Activated CD4-positive, alpha-beta T cell treated with anti-CD3 and anti-CD28 coated beads for 1 hour (primary cell): Measurements from ENCODE around the gene THBS4.

Experiments
- DNase-seq: peaks from one replicate; pipeline ENCODE4 v3.0.0-alpha.2; 2020

Gene THBS4

DNA sequence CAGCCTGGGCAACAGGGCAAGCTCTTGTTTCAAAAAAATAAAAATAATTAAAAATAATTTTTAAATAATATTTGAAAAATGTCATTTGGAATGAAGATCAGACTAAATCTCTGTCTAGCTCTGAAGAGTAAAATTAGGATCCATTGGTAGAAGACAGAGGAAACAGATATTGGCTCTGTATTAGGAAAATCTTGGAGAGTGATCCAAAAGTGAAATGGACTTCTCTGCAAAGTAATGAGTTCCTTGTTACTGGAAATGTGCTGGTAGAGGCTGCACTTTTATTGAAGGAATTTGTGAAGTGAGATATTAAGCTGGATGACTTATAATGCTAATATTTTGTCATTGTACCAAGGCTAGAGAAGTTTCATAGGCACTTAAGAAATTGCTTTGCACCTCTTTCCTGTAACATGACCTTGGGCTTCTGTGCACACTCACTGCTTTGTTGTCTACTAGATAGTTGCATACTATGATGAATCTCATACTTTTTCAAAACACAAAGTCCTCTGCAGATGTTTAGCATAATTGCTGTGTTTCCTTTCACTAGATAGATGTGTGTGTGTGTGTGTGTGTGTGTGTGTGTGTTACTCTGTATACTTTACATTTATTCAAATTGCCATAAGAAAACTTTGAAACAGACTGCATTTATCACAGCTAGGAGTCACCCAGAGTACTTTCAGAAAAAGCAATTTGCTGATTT lies 13.1 kb downstream of the THBS4 start:
- no peak for DNase-seq

- DNase-seq: no peak
These were observed 17.3 kb downstream of the THBS4 start for GRCh38 chr5:80052464-80052863.

GRCh38 chr5:80054682-80055081 lies 19.5 kb downstream of the THBS4 start:
- no peak for DNase-seq

DNA sequence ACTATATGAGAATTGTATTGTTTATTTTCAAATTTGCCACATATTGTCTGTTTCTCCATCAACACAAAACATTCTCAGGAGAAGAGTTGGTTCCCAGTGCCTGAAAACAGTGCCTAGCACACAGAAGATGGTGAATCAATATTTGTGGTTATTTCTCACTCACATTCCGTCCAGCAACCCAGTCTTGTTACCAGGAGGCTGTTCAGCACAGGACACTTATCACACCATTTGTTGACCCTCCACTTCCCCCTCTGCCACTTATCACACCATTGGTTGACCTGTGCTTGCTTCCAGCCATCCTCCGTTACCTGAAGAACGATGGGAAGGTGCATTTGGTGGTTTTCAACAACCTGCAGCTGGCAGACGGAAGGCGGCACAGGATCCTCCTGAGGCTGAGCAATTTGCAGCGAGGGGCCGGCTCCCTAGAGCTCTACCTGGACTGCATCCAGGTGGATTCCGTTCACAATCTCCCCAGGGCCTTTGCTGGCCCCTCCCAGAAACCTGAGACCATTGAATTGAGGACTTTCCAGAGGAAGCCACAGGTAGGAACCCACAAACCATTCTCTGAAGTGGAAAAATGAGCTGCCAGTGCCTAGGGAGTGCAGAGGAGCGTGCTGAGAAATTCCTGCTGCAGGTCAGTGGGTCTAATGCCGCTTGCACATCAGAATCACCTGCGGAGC lies 20.5 kb downstream of the THBS4 start:
- no peak for DNase-seq

GRCh38 chr5:80057099-80057498 lies 22.0 kb downstream of the THBS4 start:
- DNase-seq: no peak

DNA sequence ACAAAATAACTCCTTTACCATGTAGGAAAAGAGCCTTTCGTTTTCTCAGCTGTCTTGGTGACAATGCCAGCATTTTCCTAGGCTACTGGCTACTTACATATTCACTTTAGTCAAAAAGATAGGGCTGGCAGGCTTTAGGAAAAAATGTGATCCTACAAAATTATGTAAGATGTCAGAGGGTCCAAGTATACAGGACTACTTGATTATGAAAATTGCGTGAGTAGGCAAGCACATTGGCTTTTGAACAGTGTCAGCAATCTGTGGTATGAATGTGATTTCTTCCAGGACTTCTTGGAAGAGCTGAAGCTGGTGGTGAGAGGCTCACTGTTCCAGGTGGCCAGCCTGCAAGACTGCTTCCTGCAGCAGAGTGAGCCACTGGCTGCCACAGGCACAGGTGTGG lies 22.8 kb downstream of the THBS4 start:
- no peak for DNase-seq

DNA sequence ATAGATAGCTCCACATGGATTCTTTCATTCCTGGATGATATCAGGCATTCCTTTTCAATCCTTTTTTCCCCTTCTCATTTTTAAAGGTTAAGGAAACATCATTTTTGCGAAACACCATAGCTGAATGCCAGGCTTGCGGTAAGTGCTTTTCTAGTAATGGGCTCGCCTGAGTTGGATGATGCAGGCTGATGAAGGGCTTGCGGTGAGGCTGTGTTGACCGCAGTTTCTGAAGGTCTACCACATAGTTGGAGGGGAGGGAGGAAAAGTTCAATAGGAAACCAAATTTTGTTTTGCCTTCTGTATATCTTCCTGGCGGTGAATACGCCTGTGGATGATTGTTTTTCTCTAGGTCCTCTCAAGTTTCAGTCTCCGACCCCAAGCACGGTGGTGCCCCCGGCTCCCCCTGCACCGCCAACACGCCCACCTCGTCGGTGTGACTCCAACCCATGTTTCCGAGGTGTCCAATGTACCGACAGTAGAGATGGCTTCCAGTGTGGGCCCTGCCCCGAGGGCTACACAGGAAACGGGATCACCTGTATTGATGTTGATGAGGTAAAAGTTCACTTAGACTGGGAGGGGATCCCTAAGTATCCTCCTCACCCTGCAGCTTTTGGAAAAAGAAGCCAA lies 24.3 kb downstream of the THBS4 start:
- DNase-seq: no peak

- DNase-seq: no peak
These were observed 25.8 kb downstream of the THBS4 start for GRCh38 chr5:80060966-80061365.

DNA sequence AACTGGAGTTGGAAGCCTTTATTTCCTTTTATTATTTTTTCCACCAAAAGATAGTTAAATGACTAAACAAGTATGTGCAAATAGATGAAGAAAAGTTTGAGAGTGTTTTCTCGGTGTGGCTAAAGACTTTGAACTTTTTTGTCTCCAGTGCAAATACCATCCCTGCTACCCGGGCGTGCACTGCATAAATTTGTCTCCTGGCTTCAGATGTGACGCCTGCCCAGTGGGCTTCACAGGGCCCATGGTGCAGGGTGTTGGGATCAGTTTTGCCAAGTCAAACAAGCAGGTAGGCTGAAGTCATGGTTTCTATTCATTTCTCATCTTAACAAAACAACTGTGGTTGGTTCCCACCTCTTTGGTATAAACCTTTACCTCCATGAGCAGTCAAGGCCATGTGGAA lies 26.4 kb downstream of the THBS4 start:
- no peak for DNase-seq

DNA sequence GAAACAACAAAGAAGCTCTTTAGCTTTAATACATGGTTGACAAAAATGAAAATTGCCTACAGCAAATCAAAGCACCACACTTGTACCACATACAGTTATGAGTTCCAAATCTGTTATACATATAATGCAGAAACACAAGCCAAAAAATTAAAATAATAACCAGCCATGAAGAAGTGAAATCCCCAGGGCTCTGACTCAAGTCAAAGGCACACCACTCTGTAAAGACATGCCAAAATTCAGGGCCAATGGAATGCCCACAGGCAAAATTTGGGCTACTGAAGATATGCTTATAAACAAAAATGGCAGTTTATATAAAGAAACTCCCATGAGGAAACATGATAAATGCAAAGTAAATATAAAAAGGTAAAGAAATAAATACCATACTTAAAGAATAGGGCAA lies 29.0 kb downstream of the THBS4 start:
- no peak for DNase-seq

GRCh38 chr5:80067016-80067415 lies 31.9 kb downstream of the THBS4 start:
- no peak for DNase-seq

DNA sequence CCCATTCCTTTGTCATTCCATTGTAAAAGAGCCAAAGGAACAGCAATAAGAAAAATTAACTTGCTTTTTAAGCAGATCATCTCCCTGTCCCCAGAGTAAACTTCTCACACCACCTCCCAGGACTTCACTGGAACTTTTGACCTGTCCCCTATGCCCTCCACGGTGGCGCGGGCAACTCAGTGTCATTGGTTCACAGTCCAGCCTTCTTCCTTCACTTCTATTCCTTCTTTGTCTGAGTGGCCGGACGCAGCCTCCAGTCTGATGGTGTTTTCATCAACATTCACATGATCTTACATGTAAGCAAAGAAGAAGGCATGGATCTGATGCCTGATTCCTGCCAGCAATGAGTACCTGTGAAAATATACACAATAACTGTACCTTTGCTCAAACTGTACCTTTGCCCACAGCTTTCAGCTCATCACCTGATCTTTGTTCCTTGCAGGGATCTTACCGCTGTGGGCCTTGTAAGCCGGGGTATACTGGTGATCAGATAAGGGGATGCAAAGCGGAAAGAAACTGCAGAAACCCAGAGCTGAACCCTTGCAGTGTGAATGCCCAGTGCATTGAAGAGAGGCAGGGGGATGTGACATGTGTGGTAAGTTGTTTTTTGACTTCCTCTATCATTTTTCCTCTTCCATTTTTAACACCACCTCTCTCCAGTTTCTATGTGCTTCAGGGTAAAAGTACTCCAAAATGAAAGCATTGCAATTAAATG lies 32.5 kb downstream of the THBS4 start:
- no peak for DNase-seq

GRCh38 chr5:80068246-80068636 lies 33.1 kb downstream of the THBS4 start:
- DNase-seq: no peak

DNA sequence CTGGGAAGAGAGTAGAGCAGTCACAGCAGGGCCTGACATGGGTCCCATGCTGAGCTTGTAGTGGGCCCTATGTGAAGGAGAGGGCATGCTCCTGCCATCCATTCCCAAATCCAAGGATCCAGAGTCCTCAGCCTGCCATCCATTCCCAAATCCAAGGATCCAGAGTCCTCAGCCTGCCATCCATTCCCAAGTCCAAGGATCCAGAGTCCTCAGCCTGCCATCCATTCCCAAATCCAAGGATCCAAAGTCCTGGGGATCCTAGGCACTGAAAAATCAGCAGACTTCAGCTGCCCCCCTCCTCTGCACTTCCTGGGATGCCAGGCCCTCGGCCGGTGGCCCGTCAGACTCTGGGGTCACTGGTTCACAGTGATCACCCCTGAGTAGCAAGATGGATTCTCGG lies 33.6 kb downstream of the THBS4 start:
- DNase-seq: no peak

DNA sequence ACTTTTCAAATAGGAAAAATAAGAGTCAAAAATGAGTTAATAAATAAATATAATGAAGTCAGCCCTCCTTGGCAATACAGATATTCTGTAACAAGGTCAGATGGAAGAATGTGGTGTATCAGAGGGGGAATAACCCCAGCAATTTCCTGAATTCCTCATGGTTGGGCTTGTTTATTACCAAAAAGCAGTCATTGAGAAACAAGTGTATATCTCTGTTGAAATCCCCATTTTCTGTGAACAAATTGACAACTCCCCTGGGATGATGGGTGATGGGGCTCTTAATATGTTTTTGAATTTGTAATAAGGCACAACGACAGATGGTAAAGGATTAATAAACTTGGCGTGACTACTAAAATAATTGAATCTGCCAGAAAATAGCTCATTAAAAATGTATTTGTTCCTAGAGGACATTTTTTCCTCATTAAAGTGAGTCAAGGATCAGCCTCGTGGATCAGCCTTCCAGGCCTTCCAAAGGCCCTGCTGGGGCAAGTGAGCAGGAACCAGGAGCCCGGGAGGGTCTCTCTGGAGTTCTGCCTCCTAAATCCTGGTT lies 34.2 kb downstream of the THBS4 start:
- DNase-seq: no peak

DNA sequence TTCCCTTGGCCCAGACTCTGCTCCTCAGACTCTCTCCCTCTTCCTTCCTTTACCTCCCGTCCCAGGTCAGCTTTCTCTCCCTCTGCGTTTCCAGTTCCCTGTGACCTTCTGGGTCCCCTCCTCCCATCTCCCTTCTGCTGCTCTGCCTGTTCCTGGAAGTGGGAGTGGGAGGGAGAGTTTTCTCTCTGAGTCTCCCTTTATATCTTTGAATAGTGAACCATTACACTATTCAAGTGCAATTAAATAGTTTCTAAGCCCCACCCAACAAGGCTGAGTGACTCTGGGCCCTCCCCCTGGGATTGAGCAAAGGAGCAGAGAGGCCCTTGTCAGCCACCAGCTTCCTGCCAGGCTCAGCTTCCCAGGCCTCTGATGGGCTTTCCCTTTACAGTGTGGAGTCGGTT lies 34.8 kb downstream of the THBS4 start:
- DNase-seq: no peak

- DNase-seq: no peak
These were observed 35.3 kb downstream of the THBS4 start for GRCh38 chr5:80070338-80071056.

DNA sequence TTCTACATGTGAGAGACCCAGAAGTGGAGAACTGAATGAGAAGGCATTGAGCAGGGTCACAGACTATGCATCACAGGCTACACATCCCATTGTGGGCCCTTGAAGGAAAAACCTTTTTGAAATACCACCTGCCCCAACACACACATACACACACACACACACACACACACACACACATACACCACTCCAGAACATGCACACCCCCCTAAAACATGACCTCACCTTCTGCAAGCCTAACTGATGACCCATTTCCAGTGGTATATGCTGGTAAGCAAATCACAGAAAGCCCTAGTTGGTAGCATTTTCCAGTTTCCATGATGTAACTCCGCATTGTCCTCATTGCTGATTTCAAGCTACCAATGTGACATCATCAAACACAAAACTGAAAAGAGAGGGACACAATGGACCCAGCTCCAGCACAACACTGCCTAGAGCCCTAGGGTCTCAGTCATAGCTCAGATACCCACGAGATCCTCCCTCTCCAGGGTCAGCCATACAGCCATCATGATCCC lies 36.4 kb downstream of the THBS4 start:
- no peak for DNase-seq

DNA sequence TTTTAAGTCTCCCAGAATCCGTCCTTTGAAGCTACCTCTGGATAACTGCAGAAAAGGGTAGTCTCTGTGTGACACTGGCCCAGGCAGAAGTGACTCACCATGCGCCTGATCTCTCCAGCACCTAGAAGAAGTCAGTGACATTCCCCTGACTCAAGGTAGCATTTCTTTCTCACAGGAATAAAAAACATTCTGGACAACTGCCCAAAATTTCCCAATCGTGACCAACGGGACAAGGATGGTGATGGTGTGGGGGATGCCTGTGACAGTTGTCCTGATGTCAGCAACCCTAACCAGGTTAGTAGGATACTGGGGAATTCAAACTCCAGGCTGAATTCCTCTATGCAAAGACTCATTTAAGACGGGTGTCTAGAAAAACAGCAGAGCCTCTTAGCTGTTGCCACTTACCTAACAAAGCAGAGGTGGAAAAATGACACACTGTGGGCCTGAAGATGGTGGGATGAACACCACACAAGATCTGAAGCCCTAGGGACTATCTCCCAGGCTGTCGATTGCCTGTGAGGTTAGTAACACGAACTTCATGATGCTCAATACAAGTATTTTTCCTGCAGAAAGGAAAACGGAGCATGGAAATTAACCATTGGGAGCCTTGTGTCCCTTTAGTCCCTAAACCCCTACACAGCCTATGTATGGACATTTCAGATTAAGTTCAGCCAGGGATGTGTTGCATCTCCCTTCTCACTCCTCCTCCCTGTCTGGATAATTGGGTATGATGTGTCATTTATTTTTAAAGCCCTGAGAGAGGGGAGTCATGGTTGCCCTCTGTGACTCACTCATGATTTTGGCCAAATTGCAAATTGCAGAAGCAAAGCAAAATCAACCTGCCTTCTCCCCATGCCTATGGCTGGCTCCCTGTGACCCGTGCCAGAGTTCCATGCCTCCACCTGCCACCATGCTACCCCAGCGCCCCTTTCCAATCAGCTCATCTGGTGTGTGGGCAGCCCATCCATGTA lies 37.2 kb downstream of the THBS4 start:
- DNase-seq: no peak

DNA sequence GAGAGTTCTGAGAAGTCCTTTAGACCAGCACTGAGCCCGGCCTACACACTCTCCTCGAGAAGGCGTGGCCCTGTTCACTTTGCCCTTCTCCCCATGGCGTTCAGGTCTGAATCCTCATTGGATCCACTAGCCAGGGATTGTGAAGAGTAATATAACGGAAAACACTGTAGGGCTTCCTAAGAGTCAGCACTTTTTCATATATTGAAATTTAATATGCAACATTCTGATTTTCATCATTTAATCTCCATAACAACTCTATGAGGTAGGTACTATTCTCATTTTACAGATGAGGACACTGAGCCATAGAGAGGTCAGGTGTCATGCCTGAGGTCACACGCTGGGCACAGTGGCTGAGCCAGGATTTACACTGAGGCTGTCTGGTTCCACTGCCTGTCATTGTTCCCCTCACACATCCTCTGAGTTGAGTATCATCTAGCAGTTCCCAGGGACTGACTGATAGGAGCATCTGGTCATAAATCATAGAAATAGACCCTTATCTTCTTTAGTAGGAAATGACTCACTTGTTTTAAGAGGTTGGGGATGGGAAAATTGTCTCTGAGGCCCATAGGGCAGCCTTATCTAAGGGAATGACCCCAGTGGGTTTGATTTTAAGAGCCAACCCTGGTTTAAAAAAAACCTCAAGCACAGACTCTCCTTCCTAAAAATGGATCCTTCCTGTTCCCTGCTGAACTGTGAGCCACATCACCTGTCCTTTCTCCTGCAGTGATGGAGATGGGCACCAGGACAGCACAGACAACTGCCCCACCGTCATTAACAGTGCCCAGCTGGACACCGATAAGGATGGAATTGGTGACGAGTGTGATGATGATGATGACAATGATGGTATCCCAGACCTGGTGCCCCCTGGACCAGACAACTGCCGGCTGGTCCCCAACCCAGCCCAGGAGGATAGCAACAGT lies 41.2 kb downstream of the THBS4 start:
- no peak for DNase-seq
